Measurements from ENCODE around the gene PPP1R12B. TPM values are rescaled to one million over a fixed set of nuclear protein-coding genes. Genes with fewer than 3 reads are reported as not detected.
A peak's percentile ranks its signal among the peaks of the same experiment; 100 is the strongest.
"Not testable (repeated sequence)": the region's sequence is repeated elsewhere in the genome, so short reads cannot be mapped to it uniquely, and the experiment has no call there.

PPP1R12B gene
- total RNA-seq, 1 experiment from 2014 or later = 21.2 TPM

GRCh38 chr1:202433155-202434043, 84.9 kb downstream of the PPP1R12B start:
- no peak for DNase-seq
- peaks cover 12% of the 10 kb centered on the region; the same call in 1 of the 2 replicates for H3K36me3 ChIP-seq
- no peaks in the 10 kb centered on the region for H3K4me1 ChIP-seq
- H3K9me3 ChIP-seq (replicated peaks) = no peaks in the 10 kb centered on the region
- no peak overlapping the region for H3K4me3 ChIP-seq
- H3K27me3 ChIP-seq = no peaks in the 10 kb centered on the region
- H3K27ac ChIP-seq = no peak overlapping the region

- H3K4me3 ChIP-seq = no peak overlapping the region
- H3K27me3 ChIP-seq = no peaks in the 10 kb centered on the region
- H3K27ac ChIP-seq = no peak overlapping the region
- no peaks in the 10 kb centered on the region for H3K9me3 ChIP-seq (replicated peaks)
- H3K4me1 ChIP-seq = no peaks in the 10 kb centered on the region
- H3K36me3 ChIP-seq = peaks cover 14% of the 10 kb centered on the region; the same call in 1 of the 2 replicates
- DNase-seq = no peak
Measured at GRCh38 chr1:202434059-202434458, 85.6 kb downstream of the PPP1R12B start.

GRCh38 chr1:202438393-202439174, 90.1 kb downstream of the PPP1R12B start:
- H3K27ac ChIP-seq = no peak overlapping the region
- no peaks in the 10 kb centered on the region for H3K4me1 ChIP-seq
- H3K9me3 ChIP-seq (replicated peaks) = no peaks in the 10 kb centered on the region
- H3K27me3 ChIP-seq = no peaks in the 10 kb centered on the region
- peaks cover 19% of the 10 kb centered on the region; the same call in 1 of the 2 replicates for H3K36me3 ChIP-seq
- no peak overlapping the region for H3K4me3 ChIP-seq
- DNase-seq = no peak

GRCh38 chr1:202439308-202439707, 90.8 kb downstream of the PPP1R12B start:
- no peak overlapping the region for H3K27ac ChIP-seq
- H3K9me3 ChIP-seq (replicated peaks) = no peaks in the 10 kb centered on the region
- H3K4me3 ChIP-seq = no peak overlapping the region
- DNase-seq = no peak
- peaks cover 19% of the 10 kb centered on the region; the same call in 1 of the 2 replicates for H3K36me3 ChIP-seq
- H3K27me3 ChIP-seq = no peaks in the 10 kb centered on the region
- H3K4me1 ChIP-seq = no peaks in the 10 kb centered on the region

- DNase-seq; H3K9me3 ChIP-seq (replicated peaks); H3K27me3 ChIP-seq; H3K4me3 ChIP-seq; H3K4me1 ChIP-seq; H3K36me3 ChIP-seq; H3K27ac ChIP-seq: not testable (repeated sequence)
Measured at GRCh38 chr1:202448140-202448539, 99.6 kb downstream of the PPP1R12B start.

- not testable (repeated sequence) for H3K27me3 ChIP-seq; H3K36me3 ChIP-seq; DNase-seq; H3K4me1 ChIP-seq; H3K4me3 ChIP-seq; H3K9me3 ChIP-seq (replicated peaks); H3K27ac ChIP-seq
Measured at GRCh38 chr1:202451641-202452040, 103.1 kb downstream of the PPP1R12B start.

GRCh38 chr1:202452508-202452907, 104.0 kb downstream of the PPP1R12B start:
- Histone ChIP-seq H3K9me3 (replicated peaks) (no peaks in the 10 kb centered on the region), H3K36me3 (0 out of 2 replicates have a peak, but pooled peaks cover 2% of the 10 kb centered on the region), H3K4me3 (no peak overlapping the region)

GRCh38 chr1:202456372-202457169, 108.1 kb downstream of the PPP1R12B start:
- not testable (repeated sequence) for H3K36me3 ChIP-seq; DNase-seq; H3K9me3 ChIP-seq (replicated peaks); H3K27me3 ChIP-seq; H3K27ac ChIP-seq; H3K4me3 ChIP-seq
- peaks cover 19% of the 10 kb centered on the region for H3K4me1 ChIP-seq

More at GRCh38 chr1:202452508-202452907, 104.0 kb downstream of the PPP1R12B start:
- no peaks in the 10 kb centered on the region for H3K27me3 ChIP-seq
- no peak overlapping the region for H3K27ac ChIP-seq
- no peaks in the 10 kb centered on the region for H3K4me1 ChIP-seq
- DNase-seq = no peak

- not testable (repeated sequence) for H3K4me3 ChIP-seq; H3K36me3 ChIP-seq; H3K27ac ChIP-seq; H3K9me3 ChIP-seq (replicated peaks); DNase-seq; H3K27me3 ChIP-seq
- H3K4me1 ChIP-seq = peaks cover 19% of the 10 kb centered on the region
Measured at GRCh38 chr1:202458651-202459050, 110.2 kb downstream of the PPP1R12B start.

- H3K4me3 ChIP-seq; H3K9me3 ChIP-seq (replicated peaks); H3K36me3 ChIP-seq; H3K27me3 ChIP-seq: not testable (repeated sequence)
- peaks cover 19% of the 10 kb centered on the region for H3K4me1 ChIP-seq
- DNase-seq = peak; percentile 66 to 68
- H3K27ac ChIP-seq = peak overlapping the region; percentile 48
Measured at GRCh38 chr1:202459470-202460142, 111.1 kb downstream of the PPP1R12B start.

GRCh38 chr1:202460143-202460495, 111.6 kb downstream of the PPP1R12B start:
- not testable (repeated sequence) for H3K36me3 ChIP-seq; H3K4me3 ChIP-seq; H3K27me3 ChIP-seq; H3K9me3 ChIP-seq (replicated peaks)
- peak in 1 of 2 experiments; percentile 43 for DNase-seq
- H3K27ac ChIP-seq = peak overlapping the region; percentile 48
- peaks cover 19% of the 10 kb centered on the region for H3K4me1 ChIP-seq

GRCh38 chr1:202462342-202463076, 114.0 kb downstream of the PPP1R12B start:
- peaks cover 19% of the 10 kb centered on the region for H3K4me1 ChIP-seq
- H3K27ac ChIP-seq = no peak overlapping the region
- no peaks in the 10 kb centered on the region for H3K27me3 ChIP-seq

GRCh38 chr1:202464153-202464742, 115.7 kb downstream of the PPP1R12B start:
- not testable (repeated sequence) for H3K9me3 ChIP-seq (replicated peaks); H3K36me3 ChIP-seq; H3K4me3 ChIP-seq; H3K27me3 ChIP-seq; H3K27ac ChIP-seq
- peak in 1 of 2 experiments; percentile 65 for DNase-seq
- H3K4me1 ChIP-seq = peaks cover 15% of the 10 kb centered on the region

More at GRCh38 chr1:202462342-202463076, 114.0 kb downstream of the PPP1R12B start:
- H3K4me3 ChIP-seq = no peak overlapping the region
- H3K9me3 ChIP-seq (replicated peaks) = no peaks in the 10 kb centered on the region
- no peak for DNase-seq
- no peaks in the 10 kb centered on the region for H3K36me3 ChIP-seq
